Sigmoid colon (tissue), 7 donors: Measurements from ENCODE around the gene ATP5F1A. TPM values are rescaled to one million over a fixed set of nuclear protein-coding genes. Genes with fewer than 3 reads are reported as not detected.

Experiments
- DNase-seq: peaks from one replicate; pipeline ENCODE4 v3.0.0-alpha.2; 2019
- H3K27ac ChIP-seq, 4 donors: fragments of 200-600 bp; sonication (generic); one replicate each; pipeline ENCODE4 v1.5.1; 2016 to 2019; ENCODE audit warnings: mild to moderate bottlenecking in 1 of 4
- H3K27me3 ChIP-seq, 3 donors: fragments of 200-600 bp; sonication (generic); one replicate each; pipeline ENCODE4 v1.5.1; 2019; ENCODE audit warnings: mild to moderate bottlenecking in 1 of 3
- H3K36me3 ChIP-seq, 4 donors: fragments of 200-600 bp; sonication (generic); one replicate each; pipeline ENCODE4 v1.5.1; 2016 to 2019
- H3K4me1 ChIP-seq, 4 donors: fragments of 200-600 bp; sonication (generic); one replicate each; pipeline ENCODE4 v1.5.1; 2017 to 2019
- H3K4me3 ChIP-seq, 4 donors: fragments of 200-600 bp; sonication (generic); one replicate each; pipeline ENCODE4 v1.5.1; 2017 to 2019; ENCODE audit warnings: mild to moderate bottlenecking in 2 of 4, moderate library complexity in 1 of 4
- H3K9me3 ChIP-seq, 4 donors: fragments of 200-600 bp in 3 of 4; sonication (generic) in 3 of 4; one replicate each; pipeline versions ENCODE4 v1.5.1 to v1.6.1; 2013 to 2019
- EP300 ChIP-seq, 4 donors: sonication (generic); formaldehyde crosslinking; IDR thresholded peaks; one replicate each; pipeline ENCODE4 v1.6.1; 2017; ENCODE audit warnings: antibody characterized with exemption in 4 of 4
- POLR2A ChIP-seq, 2 donors: fragments of 450-650 bp; IDR thresholded peaks; one replicate each; pipeline ENCODE4 v1.6.1; 2016; ENCODE audit warnings: antibody characterized with exemption in 2 of 2, mild to moderate bottlenecking in 2 of 2, moderate library complexity in 2 of 2
- POLR2AphosphoS5 ChIP-seq, 4 donors: sonication (generic); formaldehyde crosslinking; IDR thresholded peaks; one replicate each; pipeline ENCODE4 v1.6.1; 2017; ENCODE audit warnings: antibody characterized with exemption in 4 of 4
- WGBS, 2 donors: extraction: QIAGEN DNeasy Blood & Tissue Kit; methylation state at CpG; one replicate each; pipeline ENCODE4 v1.1.7; 2013; 5-methylcytosine and 5-hydroxymethylcytosine counted together
- intact Hi-C: fragments of 100-400 bp; cut with DNase I; formaldehyde crosslinking; loops from one replicate; pipeline ENCODE4 v1.15.1; 2023
- polyA plus RNA-seq, 3 donors: library from polyadenylated mRNA; stranded (reverse); fragments of 200-250 nt; gene quantifications; one replicate each; pipeline ENCODE4 v1.2.3, GENCODE V29; 2013
- total RNA-seq, 4 donors: library from RNA; depleted of rRNA; stranded (reverse); fragments of >200 nt; gene quantifications; one replicate each; pipeline ENCODE4 v1.1.0, GENCODE V29; 2016
- TF ChIP-seq, protein P1 (sequence below), 4 experiments: fragments of 450-650 bp in 3 of 4; fragments of 200-600 bp in 1 of 4; IDR thresholded peaks; one replicate each; pipeline ENCODE4 v1.5.1; 2016 to 2019; ENCODE audit warnings: antibody characterized with exemption in 4 of 4, mild to moderate bottlenecking in 3 of 4, moderate library complexity in 2 of 4
- donor health status: healthy with polysubstance abuse.
- donor health status: Bipolar disorder and iron deficiency.
- donor health status: healthy.

The ATP5F1A gene
- total and polyA plus RNA-seq, 7 donors = 338 to 768 (median 549) TPM

DNA sequence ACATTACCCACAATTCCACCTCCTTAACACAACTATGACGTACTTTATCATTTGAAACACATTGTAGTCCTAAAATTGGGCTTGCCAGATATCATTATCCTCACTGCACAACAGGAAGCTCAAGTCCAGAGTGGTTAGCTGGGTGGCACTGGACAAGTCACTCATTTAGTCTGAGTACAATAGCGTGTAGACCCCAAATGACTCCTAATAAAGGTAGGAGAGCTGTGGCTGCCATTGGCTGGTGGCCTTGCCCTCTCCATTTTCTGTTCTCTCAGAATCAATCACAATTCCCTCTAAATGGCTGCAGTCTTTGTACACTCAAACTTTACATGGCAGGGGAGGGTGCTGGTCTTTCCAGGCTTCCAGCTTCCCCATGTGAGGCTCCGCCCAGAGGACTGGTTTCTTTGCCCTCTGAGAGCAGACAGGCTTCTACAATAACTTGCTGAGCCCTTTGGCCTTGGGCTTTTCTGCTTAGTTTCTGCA, 37.7 kb downstream of the ATP5F1A start:
- Histone ChIP-seq H3K27ac (no peak overlapping the region), H3K27me3 (no peaks in the 10 kb centered on the region), H3K4me3 (no peak overlapping the region), H3K36me3 (no peaks in the 10 kb centered on the region), H3K9me3 (no peaks in the 10 kb centered on the region), H3K4me1 (no peaks in the 10 kb centered on the region)
- intact Hi-C loops = no loop called here
- WGBS, 2 donors = 75 to 88% methylated on average over 3 of the region's 3 CpGs
- DNase-seq = no peak
- TF ChIP-seq, protein P1, sequence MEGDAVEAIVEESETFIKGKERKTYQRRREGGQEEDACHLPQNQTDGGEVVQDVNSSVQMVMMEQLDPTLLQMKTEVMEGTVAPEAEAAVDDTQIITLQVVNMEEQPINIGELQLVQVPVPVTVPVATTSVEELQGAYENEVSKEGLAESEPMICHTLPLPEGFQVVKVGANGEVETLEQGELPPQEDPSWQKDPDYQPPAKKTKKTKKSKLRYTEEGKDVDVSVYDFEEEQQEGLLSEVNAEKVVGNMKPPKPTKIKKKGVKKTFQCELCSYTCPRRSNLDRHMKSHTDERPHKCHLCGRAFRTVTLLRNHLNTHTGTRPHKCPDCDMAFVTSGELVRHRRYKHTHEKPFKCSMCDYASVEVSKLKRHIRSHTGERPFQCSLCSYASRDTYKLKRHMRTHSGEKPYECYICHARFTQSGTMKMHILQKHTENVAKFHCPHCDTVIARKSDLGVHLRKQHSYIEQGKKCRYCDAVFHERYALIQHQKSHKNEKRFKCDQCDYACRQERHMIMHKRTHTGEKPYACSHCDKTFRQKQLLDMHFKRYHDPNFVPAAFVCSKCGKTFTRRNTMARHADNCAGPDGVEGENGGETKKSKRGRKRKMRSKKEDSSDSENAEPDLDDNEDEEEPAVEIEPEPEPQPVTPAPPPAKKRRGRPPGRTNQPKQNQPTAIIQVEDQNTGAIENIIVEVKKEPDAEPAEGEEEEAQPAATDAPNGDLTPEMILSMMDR (IDR thresholded peaks at IDR 0.05) = no peak
- TF ChIP-seq POLR2A (IDR thresholded peaks at IDR 0.05) (no peak), EP300 (IDR thresholded peaks at IDR 0.05) (no peak)

DNA sequence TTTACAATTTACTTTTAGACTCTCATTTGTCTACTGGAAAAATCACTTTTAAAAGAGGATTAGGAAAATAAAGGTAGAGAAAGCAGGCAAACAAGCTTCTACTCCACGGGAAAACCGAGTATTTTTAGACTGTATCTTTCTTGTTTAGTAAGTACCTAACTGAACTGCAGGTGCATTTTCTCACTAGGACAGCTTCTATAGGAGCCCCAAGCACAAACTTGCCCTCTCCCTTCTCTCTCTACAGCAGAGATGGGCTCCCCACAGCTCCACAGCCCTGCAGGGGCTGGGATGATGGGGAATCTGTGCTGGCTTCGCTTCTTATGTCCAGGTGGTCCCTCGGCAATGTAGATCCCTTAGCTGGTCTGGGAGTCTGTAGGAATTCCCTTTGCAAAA, 42.3 kb downstream of the ATP5F1A start:
- TF ChIP-seq, protein P1 (IDR thresholded peaks at IDR 0.05) = no peak
- no peak for TF ChIP-seq POLR2A (IDR thresholded peaks at IDR 0.05)
- TF ChIP-seq EP300 (IDR thresholded peaks at IDR 0.05) = no peak
- no peaks in the 10 kb centered on the region for H3K36me3 ChIP-seq
- no peaks in the 10 kb centered on the region for H3K27me3 ChIP-seq
- intact Hi-C loops = no loop called here
- H3K27ac ChIP-seq = no peak overlapping the region
- no peak for DNase-seq
- H3K4me3 ChIP-seq = no peak overlapping the region
- 64 to 79% methylated on average over 4 of the region's 4 CpGs for WGBS, 2 donors
- no peaks in the 10 kb centered on the region for H3K9me3 ChIP-seq
- no peaks in the 10 kb centered on the region for H3K4me1 ChIP-seq

DNA sequence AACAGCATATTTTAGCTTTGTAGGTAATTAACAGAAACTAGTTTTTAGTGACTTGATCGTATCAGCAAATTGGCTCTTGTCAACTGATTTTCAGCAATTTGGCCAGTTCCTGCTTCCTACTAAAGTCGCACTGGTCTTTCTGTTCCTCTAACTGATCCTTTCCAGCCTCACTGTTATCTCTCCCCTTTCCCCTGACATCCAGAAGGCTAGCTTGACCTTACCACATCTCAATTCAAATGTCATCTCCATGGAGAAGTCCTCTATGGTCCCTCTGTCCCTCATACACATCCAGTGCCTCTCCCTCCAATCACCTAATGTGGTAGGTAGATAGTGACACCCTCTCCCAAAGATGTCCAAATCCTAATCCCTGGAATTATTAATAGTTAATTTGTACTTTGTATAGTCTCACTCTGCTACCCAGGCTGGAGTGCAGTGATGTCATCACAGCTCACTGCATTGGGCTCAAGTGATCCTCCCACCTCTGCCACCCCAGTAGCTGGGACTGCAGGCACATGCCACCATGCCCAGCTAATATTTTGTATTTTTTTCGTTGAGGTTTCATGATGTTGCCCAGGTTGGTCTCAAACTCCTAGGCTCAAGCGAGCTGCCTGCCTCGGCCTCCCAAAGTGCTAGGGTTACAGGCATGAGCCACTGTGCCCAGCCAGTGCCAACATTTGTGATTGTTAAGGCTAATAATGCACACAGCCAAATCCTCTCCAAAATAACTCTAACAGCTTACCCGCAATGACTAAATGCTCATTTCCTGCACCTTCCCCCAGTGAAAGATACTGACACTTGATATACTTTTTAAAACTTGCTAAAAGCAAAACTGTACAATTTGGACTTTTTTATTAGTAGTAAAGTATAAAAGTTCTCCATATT, 42.9 kb downstream of the ATP5F1A start:
- intact Hi-C loops = no loop called here
- no peaks in the 10 kb centered on the region for H3K4me1 ChIP-seq
- no peaks in the 10 kb centered on the region for H3K27me3 ChIP-seq
- WGBS, 2 donors = 76 to 84% methylated on average over 6 of the region's 6 CpGs
- no peak for DNase-seq
- H3K4me3 ChIP-seq = no peak overlapping the region
- no peaks in the 10 kb centered on the region for H3K36me3 ChIP-seq
- H3K9me3 ChIP-seq = no peaks in the 10 kb centered on the region
- TF ChIP-seq, protein P1 (IDR thresholded peaks at IDR 0.05) = no peak
- TF ChIP-seq POLR2A (IDR thresholded peaks at IDR 0.05) = no peak
- no peak overlapping the region for H3K27ac ChIP-seq

DNA sequence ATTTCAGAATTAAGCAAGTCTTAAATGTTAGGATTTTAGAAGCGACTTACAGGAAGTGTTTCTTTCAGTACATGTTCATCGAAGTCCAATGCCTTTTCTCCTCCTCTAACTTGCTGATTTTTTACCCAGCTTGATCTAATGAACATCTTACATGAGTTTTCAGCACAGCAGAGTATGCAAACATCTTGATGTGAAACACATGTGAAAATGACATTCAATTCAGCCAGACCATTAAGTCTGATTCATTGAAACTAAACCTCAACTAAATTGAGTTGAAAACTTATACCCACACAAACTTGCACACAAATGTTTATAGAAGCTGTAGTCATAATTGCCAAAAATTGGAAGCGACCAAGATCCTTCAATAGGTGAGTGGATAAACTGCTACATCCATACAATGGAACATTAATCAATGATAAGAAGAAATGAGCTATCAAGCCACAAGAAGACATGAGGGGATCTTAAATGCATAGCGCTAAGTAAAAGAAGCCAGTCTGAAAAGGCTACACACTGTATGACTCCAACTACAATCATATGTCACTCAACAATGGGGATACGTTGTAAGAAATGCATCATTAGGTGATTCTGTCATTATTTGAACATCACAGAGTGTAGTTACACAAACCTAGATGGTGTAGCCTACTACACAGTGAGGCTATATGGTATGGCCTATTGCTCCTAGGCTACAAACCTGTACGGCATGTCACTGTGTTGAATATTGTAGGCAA, 44.6 kb downstream of the ATP5F1A start:
- Histone ChIP-seq H3K9me3 (no peaks in the 10 kb centered on the region), H3K27ac (no peak overlapping the region), H3K36me3 (no peaks in the 10 kb centered on the region), H3K27me3 (no peaks in the 10 kb centered on the region), H3K4me3 (no peak overlapping the region), H3K4me1 (no peaks in the 10 kb centered on the region)
- WGBS, 2 donors = 90 to 93% methylated on average over 6 of the region's 6 CpGs
- no peak for TF ChIP-seq POLR2A (IDR thresholded peaks at IDR 0.05)
- no peak for TF ChIP-seq EP300 (IDR thresholded peaks at IDR 0.05)
- TF ChIP-seq POLR2AphosphoS5 (IDR thresholded peaks at IDR 0.05) = no peak
- TF ChIP-seq, protein P1 (IDR thresholded peaks at IDR 0.05) = no peak
- intact Hi-C loops = no loop called here
- DNase-seq = no peak
